ENCODE results near the gene ZC3H4.

ZC3H4 gene

DNA sequence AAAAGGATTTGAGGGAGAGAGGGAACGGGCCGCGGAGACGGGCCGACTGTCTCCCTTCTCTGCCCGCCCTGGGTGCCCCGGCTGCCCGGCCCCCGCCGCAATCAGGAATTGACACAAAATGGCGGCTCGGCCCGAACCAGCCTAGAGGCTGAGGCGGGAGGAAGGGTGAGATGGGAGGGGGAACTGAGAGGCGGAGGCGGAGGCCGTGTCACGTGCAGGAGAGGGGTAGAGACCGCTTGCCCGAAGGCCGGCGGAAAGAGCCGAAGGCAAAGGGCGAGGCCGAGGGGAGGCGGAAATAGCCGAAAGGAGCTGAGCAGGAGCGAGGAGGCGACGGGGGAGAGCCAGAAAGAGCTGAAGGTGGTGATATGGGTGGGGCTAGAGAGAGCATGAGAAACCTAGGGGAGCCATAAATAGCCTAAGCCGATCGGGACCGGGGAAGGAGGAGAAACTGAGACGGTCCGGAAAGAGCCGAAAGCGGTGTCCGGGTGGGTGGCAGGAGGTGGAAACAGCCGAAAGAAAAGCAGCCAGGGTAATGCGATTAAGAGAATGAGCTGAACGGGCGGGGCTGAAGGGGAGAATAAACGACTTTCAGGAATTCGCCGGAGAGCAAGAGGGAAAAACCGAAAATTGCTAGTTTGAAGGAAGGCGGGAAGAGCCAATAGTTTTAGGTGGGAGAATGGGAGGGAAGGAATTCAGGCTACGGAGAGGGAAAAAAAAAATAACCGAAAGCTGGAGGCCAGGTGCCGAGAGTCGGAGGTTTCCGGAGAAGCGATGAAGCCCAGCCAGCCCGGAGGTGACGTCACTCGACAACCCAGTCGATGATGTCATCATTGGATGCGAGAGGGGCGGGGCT, at the start of gene ZC3H4:
ZC3H4 (minus strand) TSS at position 780 of the 853 bp plus-strand sequence. CDS start 1,192 bp downstream, outside the sequence.
- peak; percentile 98 for DNase-seq (ENCODE audit: low spot score)

DNA sequence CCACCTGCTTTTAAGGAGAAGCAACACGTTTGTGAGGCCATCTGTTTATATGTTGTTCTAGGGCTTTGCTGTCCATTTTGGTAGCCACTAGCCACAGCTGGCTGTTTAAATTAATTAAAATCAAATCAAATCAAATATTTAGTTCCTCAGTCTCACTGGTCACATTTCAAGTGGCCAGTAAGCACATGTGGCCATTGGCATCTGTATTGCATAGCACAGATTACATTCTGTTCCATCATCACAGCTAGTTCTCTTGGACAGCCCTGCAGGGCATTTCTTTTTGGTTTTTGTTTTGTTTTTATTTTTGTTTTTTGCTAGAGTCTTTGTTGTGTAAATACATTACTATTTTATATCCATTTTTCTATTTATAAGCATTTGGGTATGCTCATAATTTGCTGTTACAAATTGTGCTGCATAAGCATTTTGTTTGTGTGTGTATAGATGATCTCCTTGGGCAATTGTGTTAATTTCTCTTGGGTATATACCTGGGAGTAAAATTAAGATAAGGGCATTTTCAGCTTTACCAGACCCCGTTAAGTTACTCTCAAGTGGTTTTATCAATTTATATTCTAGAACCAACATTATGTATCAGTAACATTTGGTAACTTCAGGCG, 48.4 kb upstream of the ZC3H4 start:
- DNase-seq (ENCODE audit: low spot score), result no peak

DNA sequence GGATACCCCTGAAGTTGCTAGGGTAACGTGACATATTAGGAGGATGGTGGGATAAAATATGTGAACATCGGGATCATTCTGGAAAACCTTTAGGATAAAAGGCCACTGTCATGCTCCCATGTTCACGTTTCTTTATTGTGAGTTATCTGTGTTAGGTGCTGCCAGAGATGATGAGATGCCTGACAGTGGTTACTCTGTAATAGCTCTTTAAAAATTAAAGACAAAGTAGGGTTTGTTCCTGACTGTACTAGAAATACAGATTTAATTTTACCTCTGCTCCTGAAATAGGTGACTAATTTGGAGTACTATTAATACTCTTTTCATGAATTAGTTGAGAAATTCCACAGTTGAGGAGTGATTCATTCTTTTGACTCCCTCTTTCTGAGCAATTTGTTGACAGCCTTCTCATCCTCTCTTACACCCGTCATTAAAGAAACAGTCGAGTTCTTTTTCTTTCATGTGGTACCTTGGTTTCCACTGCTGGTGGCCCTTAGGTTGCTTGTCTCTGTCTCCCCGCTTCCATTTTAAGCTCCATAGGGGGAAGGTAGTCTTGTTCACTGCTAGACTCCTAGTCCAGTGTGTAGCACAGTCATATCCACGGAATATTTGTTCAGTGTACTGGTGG, 45.4 kb upstream of the ZC3H4 start:
- DNase-seq (ENCODE audit: low spot score), result peak; percentile 54

DNA sequence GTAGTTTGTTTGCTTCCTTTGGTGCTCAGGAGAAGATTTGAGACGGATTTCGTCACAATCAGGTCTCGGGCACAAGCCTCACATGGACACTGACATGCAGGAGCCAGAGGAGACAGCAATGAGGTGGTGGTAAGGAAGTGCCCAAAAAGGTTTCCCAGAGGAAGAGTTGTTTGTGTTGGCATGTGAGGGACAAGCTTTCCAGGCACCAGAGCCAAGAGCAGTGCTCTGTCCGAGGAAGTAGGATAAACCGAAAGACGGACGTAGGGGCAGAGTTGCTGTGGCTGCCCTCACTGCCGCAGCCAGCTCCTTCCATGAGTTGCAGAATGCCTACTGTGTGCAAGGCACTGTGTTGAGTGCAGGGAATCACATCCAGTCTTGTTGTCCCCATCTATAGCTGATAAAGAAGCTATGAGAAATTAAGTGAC, 44.8 kb upstream of the ZC3H4 start:
- no peak for DNase-seq (ENCODE audit: low spot score)

DNA sequence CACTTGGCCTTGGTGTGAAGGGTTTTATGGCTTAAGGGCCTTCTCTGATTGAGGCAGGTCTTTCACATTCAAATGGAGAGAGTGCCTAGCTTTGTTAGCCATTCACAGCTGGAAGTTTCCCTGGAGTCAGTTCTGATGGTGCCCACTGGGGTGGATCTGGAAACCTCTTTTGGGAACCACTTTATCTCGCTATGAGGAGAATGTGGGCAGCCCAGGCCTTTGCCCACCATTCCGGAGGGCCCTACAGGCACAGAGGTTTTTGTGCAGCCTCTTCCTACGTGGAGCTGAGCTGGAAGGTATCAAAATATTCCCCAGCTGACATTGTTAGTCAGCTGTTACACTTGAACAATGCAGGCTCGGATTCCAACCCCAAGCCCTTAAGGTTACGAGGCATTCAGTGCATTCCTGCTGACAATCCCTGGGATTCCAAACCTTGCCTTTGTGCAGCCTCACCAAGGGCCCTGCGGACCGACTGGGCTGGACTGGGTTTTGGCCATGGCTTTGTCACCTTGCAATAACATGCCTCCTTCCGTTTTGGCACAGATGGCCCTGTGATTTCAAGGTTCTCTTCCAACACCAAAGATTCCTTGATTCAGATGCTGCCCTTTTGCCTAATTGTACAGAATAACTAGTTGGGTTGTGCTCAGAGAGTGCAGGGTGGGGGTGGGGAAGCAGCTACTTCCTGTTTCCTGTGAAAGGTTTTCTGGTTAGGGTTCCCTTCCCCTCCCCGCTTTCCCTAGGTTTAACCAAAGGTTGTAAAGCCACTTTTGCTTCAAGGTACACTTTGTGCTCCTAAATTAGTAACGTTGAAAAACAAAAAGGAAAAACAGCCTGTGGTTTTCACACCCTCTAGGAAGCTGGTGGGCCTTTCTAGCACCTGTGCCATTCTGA, 44.1 kb upstream of the ZC3H4 start:
- no peak for DNase-seq (ENCODE audit: low spot score)

DNA sequence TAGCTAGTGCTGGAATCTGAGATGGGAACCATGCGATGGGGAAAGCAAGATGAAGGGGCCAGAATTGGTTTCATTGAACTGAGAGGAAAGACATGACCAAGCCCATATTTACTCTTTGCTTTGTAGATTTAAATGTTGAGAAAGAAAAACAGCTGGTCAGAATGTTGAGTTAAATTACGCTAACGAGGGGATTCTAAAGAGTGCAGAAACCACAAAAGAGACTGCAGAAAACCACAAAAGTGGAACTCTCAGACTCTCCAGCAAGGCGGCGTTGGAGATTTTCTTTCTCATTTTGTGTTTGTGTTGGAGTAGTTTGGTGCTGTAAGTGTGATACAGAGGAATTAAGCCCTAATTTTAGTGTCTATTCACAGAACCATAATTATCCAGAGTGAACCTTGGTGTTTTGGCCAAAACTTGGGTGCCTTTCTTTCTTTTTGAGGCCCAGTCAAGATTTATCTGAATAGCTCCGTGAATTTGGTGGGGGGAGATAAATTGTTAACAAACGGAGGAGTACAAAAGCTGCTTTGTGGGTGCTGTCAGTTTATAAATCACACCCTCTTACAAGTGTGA, 43.4 kb upstream of the ZC3H4 start:
- DNase-seq (ENCODE audit: low spot score), result no peak

DNA sequence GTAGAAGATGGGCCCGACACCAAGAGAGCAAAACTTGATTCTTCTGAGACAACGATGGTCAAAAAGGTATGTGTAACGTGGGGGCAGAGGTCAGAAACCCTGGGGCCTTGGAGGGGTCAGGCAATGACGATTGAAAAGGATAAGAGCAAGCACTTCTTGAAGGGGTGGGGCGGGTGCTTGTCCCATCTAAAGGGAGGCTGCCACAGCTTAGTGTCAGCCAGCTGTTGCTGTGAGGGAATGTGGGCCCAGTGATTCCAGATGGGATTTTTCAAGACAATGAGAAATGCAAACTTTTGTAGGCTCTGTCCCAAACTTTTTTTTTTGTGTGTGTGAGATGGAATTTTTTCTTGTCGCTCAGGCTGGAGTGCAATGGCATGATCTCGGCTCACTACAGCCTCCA, 41.6 kb upstream of the ZC3H4 start:
- DNase-seq (ENCODE audit: low spot score), result no peak

DNA sequence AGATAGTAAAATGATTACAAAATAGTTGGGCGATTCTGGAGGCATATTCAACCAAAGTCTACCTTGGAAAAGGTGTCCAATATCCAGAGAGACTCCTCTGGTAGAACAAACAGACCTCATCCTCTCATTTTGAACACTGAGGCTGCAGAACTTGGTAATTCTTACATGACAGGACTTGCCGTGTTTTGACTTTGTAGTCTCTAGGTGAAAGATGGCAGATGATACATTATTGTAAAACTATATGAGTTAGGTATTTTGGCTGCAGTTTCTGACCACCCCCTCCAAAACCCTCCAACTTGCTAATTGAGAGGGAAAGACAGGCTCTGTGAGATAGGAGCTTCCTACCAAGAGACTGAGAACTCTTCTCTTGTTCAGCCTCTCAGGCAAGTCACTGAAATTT, 39.7 kb upstream of the ZC3H4 start:
- DNase-seq (ENCODE audit: low spot score), result no peak

DNA sequence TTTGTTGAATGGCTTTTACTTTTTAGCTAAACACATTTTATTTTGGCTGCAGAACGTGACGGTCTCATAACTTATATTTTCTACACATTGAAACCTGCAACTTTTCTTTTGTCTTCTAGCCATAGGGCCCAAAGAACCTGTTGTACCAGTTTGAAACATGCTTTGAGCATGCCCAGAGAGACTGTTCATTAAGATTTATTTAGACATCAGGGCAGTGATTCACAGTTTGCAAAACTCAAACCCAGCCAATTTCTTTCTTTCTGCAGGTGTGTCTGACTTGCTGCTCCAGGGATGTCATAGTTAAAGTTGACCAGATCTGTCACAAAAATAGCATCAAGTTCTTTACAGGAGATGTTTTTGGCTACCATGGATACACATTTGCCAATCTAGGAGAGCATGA, 39.1 kb upstream of the ZC3H4 start:
- no peak for DNase-seq (ENCODE audit: low spot score)

DNA sequence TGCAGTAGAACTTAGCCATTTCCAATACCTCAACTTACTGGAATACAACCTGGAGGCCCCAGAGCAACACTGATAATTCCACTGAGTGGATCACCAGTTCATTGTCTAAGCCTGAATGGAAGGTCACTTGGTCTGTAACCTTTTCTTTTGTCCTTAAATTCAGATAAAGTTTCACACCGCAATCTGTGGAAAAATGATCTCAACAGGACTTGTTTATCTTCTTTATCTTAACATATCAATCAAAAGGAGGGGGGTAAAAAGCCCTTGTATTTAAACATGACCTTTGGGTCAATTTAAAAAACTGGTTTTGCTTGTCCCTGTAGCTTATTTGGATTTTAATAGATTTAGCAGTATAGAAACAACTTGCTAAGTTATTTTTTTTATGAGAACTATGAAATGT, 38.6 kb upstream of the ZC3H4 start:
- no peak for DNase-seq (ENCODE audit: low spot score)

DNA sequence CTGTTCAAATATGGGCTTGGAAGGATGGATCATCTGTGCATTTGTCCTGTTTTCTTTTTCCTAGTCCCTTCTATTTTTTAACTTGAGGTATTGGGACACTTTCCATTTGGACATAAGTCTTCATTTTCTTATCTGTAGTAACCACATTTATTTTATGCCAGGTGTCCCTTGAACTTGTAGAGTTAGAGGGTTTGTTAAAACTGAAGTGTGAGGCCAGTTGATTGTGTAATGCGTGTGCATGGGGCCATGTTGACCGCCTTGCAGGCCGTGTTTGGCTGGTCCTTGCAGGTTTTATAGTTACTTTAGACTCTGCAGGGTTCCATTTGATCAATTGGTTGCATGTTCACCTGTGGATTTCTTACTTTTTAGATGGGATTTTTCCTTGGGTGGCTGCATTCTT, 38.1 kb upstream of the ZC3H4 start:
- DNase-seq (ENCODE audit: low spot score), result no peak

DNA sequence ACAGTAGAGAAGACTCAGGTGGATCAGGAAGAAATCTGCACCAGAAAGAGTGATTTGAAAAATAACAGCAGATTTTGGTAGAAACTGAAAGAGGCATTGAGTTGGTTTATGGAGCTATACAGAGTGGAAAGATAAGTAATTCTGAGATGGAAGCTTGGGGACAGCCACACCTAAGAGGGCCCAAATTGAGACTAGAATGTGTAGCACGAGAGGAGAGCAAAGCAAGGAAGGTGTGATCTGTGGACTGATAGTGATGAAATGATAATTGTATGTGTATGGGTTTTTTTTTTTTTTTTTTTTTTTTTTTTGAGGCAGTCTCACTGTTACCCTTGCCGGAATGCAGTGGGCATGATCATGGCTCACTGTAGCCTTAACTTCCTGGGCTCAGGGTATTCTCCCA, 33.3 kb upstream of the ZC3H4 start:
- no peak for DNase-seq (ENCODE audit: low spot score)

DNA sequence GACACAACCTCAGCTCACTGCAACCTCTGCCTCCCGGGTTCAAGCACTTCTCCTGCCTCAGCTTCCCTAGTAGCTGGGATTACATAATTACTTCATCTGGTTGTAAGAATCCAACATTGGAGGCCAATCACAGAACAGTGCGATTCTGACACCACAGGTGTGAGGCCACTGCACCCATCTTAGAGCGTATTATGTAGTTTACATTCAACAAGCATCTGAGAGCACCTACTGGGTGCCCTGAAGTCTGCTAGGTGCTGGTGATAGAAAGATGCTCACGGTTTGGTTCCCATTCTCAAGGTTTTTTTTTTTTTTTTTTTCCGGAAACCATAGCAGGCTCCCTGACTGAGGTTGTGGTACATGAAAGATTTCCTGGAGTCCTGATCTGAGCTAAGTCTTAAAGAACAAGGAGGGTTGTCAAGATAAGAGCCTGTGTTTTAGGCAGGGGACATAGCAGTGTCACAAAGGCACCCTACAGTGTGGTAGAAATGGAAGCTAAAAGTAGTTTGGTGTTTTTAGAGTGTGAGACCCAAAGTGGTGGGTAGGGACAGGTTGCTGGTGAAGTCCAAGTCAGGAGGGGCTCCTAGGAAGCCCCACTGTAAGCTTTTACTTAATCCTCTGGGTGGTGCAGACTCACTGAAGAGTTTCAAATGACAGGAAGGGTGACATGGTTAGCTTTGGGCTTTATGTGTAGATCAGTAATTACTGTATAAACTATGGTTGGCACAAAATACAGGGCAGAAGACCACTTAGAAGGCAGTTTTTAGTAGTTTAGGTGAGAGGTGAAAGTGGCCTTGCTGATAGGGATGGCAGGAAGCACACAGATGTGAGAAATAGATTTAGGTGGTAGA, 32.3 kb upstream of the ZC3H4 start:
- no peak for DNase-seq (ENCODE audit: low spot score)

DNA sequence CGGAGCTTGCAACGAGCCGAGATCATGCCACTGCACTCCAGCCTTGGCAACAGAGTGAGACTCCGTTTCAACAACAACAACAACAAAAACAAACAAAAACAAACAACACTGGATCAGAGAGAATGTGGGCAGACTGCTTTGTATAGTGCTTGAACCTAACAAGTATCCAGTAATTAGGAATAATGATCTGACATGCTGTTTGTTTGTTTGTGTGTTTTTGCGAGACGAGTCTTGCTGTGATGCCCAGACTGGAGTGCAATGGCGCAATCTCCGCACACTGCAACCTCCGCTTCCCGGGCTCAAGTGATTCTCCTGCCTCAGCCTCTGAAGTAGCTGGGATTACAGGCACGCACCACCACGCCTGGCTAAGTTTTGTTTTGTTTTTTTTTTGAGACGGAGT, 31.1 kb upstream of the ZC3H4 start:
- DNase-seq (ENCODE audit: low spot score), result no peak

DNA sequence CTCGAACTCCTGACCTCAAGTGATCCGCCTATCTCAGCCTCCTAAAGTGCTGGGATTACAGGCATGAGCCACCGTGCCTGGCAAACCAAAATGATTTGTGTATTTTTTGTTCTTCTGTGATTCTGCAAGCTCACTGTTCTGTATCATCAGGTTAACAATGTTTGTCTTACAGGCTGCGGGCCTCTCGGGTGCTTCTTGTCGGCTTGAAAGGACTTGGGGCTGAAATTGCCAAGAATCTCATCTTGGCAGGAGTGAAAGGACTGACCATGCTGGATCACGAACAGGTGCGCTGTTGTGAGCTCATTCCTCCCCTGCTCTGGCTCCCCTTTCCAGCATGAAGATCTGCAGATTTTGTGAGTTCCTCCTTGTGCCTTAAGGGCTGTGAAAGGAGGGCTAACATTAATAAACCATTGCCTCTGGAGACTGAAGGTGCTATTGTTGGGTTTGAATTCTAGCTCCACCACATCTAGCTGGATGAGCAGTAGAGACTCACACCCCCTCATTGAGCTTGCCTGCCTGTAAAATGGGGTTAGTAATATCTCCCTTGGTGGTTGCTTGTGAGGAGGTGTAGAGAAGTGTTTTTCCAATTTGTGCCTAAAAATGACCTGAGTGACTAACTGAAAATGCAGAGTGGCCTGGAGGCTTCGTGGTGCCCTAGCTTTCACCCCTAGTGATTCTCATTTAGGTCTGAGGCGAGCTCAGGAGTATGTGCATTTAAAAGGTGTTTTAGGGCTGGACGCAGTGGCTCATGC, 29.9 kb upstream of the ZC3H4 start:
- DNase-seq (ENCODE audit: low spot score), result no peak

DNA sequence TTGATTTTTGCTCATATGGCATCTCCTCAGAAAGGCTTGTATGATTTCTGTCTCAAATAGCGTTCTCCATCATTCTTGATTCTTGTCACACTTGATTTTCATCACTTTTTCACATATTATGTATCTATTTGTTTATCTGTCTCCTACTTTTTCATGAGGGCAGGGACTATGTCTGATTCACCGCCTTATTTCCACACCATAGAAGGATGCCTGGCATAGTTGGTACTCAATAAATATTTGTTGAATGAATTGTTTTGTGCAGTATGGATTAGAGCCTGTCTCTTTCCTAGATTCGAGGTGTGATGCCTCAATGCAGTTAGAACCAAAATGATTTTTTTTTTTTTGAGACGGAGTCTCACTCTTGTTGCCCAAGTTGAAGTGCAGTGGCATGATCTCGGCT, 29.2 kb upstream of the ZC3H4 start:
- DNase-seq (ENCODE audit: low spot score), result no peak

DNA sequence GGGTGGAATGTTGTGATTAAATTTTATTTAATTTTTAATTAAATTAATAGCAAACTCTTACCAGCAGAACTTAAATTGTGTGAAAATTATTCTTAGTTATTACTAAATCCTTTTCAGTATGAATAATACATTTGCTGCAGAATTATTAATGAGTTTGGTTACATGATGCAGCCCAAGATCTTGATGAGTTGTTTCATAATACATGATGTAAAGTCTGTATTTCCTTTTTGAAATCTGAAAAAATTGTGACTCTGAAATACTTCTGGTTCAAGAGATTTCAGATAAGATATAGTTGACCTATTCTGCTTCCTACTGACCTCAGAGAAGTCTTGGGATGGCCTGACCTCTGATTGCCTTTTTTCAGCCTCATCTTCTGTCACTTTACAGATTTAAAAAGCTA, 28.1 kb upstream of the ZC3H4 start:
- no peak for DNase-seq (ENCODE audit: low spot score)

DNA sequence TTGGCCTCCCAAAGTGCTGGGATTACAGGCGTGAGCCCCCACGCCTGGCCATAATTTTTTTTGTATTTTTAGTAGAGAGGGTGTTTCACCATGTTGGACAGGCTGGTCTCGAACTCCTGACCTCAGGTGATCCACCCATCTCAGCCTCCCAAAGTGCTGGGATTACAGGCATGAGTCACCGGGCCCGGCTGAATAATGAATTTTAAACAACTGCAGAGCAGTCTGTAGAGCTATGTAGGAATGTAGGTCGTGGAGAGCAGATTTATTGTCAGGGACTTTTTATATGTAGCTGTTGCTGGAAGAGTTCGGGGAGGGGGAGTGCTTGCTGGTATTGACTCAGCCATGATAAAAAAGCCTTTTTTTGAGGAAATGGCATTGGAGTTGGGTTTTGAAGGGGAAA, 27.7 kb upstream of the ZC3H4 start:
- peak; percentile 33 for DNase-seq (ENCODE audit: low spot score)

DNA sequence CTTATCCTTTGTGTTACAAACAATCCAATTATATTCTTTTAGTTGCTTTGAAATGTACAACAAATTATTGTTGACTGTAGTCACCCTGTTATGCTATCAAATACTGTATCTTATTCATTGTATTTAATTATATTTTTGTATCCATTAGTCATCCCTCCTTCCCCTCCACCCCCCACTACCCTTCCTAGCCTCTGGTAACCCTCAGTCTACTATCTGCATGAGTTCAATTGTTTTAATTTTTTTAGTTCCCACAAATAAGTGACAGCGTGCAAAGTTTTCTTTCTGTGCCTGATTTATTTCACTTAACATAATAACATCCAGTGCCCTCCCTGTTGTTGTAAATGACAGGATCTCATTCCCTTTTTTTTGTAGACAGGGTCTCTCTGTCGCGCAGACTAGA, 21.6 kb upstream of the ZC3H4 start:
- DNase-seq (ENCODE audit: low spot score), result no peak

DNA sequence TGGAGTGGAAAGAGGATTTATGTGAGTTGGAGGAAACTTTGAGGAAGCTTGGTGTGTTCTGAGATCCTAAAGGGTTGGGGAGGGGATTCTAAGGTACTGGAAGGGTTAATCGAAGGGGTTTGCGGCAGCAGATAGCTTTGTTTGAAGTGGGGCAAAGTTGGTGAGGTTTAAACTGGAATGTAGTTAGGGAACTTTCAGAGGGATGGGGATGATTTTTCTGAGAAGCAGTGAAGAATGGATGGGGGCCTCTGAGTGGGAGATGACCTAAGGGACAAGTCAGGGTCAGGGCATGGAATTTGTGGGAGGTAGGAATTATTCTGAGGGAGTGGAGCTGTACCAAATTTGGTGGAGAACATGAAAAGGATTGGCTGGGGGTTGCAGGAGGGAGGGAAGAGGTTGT, 21.0 kb upstream of the ZC3H4 start:
- DNase-seq (ENCODE audit: low spot score), result no peak

Measured in RKO (cell line).